Stimulated activated CD8-positive, alpha-beta memory T cell treated with anti-CD3 and anti-CD28 coated beads, Interleukin-15, amount 100 ng/mL, for 24 hours (primary cell): Measurements from ENCODE around the gene ARID5A.
A peak's percentile ranks its signal among the peaks of the same experiment; 100 is the strongest.
"Not testable (repeated sequence)": the region's sequence is repeated elsewhere in the genome, so short reads cannot be mapped to it uniquely, and the experiment has no call there.

Experiments
- DNase-seq: peaks from one replicate; pipeline ENCODE4 v3.0.0-alpha.2; 2020; ENCODE audit warnings: low read depth

Gene ARID5A

DNA sequence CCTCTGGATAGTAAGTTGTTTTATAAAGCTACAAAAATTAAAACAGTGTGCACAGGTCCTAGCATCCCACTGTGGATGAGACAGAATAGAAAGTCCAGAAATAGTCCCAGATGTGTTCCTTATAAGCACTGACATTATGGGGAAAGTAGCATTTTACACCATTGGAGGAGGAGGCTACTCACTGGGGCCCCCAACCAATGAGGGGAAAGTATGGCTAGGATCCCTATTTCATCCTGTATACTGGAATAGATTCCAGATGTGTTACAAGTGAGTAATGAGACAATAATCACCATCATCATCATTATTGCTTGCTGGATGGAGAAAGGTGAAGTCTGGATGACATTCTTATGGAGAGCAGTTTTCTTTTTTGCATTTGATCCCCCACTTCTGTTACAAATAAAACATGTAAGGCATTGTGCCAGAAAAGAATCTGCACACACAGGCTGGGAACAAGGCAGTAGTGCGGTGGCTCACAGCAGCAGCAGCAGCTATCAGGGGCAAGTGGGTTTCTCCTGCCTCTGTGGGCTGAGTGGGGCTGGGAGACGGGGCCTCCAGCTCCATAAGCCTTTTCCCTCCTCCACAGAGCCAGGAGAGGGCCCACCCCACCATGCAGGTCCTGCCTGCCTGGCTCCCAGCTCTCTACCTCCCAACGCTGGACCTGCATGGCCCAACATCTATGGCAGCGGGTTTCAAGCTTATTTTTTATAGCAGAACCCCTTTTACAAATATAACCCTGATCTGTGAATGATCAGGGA is 5.0 kb downstream of the ARID5A start:
- DNase-seq = no peak

DNA sequence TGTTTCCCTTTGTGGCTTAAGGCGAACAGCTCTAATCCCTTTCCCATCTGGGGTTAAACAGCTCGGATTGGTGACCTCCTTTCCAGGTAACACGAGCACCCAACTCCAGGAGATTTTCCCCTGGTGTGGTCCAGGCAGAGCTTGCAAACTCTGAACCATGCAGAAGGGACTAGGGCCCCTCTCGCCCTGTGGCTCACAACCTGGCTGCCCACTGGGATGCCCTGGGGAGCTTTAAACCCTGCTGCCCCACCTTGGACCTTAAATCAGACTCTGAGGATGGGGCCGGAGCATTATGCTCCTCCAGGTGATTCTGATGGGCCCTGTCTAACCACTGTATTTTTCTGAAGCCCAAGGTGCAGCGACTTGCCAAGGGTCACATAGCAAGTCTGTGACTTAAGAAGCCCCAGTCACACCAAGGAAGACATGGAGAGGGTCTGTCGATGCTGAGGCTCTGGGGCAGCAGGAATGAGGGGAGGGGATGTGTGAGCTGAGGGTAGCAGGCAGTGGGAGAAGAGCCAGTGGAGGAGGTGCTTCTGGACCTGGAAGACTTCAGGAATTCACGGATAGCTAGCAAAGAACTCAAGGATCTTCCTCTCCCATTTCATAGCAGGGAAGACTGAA is 5.9 kb downstream of the ARID5A start:
- no peak for DNase-seq

DNA sequence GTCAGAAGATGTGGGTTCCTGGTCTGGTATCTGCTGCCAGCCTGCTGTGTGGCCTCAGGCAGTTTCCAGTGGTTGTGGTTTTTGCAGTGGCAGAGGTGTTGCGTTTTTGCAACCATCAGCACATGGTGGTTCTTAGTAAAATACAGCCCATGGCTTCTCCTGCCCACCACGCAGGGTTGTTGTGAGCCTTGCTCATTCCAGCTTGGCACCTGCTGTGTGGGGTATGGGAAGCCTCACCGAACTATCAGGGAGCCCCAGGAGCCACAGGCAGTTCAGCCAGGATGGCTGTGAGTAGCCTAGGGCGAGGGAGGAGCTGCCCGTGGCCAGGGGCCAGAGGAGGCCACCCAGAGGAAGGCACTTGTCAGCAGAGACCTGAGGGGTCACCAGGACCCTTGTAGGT is 9.8 kb downstream of the ARID5A start:
- no peak for DNase-seq

DNA sequence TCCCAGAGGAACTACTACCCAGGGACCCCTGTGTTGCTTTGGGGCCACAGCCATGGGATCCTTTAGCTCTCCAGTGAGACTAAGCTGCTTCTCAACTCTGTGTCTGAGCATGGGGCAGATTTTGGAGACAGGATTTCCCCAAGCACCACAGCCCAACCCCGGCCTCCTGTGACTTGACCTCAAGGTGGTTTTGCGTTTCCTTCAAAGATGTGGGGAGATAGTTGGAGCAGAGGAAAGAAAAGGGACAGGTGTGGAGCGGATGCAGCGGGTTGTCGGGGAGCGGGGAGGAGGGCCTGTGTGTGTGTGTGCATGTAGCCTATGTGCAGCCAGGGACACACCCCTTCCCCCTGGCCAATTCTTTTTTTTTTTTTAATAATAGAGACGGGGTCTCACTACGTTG is 10.2 kb downstream of the ARID5A start:
- DNase-seq = no peak

DNA sequence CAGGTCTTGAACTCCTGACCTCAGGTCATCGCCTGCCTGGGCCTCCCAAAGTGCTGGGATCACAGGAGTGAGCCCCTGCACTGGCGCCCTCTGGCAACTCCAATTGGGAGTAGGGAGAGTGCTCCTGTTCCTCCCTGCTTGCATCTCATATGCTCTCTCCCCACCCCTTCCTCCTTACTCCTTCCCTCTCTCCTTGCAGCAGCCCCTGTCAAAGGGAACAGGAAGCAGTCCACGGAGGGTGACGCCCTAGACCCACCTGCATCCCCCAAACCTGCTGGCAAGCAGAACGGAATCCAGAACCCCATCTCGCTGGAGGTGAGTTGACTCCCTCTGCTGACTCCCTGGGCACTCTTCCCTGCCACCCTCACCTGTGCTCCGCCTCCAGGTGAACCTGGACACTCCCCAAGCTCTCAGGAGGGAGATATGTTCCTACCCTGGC is 10.7 kb downstream of the ARID5A start:
- DNase-seq = no peak

DNA sequence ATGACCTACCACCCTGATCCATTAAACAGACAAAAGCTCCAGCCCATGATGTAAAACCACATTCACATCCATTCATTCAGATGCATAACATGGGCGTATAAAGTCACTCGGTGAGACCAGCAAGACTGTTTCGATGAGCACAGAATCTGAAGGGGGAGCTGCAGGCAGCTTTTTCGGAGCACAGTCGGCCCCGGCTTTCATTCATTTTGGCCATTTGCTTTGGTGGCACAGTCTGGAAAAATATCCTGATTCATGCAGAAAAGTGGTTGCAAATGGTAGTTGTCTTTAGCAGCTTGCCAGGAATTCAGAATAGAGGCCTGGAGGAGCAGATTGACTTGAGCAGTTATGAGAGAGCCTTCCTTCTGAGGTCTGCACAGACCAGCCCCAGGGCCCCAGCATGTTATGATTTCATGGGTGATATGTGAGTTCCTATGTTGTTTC is 11.2 kb downstream of the ARID5A start:
- no peak for DNase-seq

DNA sequence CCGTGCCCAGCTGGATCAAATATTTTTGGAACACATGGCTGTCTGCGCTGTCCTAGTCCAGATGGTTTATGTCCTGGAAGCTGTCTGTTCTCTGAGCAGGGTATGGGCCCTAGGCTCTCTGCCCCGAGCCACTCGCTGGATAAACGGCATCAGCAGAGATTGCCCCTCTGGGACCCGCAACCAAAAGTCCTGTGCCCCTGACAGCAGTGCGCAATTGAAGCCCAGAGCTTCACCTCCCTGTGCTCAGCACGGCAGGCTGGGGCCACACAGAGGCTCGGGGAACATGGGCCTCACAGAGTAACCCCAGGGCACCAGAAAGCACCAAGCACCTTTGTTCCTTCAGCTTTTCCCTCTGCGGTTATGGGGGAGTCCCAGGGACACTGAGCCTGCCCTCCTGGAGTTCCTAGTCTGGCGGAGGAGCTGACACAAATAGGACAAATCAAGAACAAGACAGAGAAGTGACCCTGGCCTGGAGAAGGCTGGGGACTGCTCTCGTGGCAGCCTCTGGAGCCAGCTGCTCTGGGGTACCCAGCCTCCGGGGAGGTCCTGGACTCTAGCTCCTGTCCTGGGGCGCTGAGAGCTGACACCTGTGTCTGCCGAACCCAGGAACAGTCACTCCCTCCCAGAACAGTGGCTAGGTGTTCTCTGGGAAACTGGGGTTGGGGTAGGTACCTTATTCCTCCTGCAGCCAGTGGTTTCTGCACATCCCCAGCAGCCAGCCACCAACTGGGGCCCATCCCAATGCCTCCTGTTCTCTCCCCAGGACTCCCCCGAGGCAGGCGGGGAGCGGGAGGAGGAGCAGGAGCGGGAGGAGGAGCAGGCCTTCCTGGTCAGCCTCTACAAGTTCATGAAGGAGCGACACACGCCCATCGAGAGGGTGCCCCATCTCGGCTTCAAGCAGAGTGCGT is 12.3 kb downstream of the ARID5A start:
- no peak for DNase-seq

DNA sequence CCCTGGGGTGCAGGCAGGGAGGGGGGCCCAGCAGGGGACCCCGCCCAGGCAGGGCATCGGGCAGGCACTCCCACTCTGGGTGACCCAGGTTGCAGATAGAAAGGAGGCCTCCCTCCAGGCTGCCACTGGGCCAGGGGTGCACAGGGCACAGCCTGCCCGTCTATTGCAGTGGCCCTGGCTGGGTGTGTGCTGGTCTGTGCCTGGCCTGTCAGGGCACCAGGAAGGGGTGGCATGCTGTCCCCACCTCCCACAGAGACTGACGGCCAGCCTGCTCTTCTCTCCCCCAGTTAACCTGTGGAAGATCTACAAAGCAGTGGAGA is 12.9 kb downstream of the ARID5A start:
- no peak for DNase-seq

DNA sequence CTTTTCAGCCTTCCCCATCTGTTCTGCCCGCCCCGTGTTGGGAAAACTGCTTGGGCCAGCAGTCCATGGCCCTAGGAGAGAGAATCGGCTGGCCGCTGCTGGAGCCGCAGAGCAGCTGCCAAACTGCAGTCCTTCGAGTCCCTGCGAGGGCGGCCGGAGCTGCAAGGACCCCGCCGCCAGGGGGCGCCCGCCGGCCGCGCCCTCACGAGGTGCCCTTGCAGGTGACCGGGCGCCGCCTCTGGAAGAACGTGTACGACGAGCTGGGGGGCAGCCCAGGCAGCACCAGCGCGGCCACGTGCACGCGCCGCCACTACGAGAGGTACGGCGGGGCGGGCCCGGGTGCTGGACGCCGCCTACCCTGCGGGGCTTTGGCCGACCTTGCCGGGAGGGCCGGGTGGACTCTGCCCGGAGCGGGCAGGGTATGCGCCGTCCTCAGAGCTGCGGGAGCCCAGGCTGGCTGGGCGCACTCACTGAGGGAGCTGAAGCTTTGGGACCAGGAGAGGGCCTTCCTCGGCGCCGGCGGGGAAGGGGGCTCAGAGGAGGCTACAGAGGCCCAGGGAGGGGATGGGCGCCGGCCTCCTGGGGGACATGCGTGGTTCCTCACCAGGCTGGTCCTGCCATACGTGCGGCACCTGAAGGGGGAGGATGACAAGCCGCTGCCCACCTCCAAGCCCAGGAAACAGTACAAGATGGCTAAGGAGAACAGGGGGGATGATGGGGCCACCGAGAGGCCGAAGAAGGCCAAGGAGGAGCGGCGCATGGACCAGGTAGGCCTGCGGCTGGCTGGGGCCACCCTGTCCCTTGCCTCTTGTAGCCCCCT is 13.6 kb downstream of the ARID5A start:
- no peak for DNase-seq

DNA sequence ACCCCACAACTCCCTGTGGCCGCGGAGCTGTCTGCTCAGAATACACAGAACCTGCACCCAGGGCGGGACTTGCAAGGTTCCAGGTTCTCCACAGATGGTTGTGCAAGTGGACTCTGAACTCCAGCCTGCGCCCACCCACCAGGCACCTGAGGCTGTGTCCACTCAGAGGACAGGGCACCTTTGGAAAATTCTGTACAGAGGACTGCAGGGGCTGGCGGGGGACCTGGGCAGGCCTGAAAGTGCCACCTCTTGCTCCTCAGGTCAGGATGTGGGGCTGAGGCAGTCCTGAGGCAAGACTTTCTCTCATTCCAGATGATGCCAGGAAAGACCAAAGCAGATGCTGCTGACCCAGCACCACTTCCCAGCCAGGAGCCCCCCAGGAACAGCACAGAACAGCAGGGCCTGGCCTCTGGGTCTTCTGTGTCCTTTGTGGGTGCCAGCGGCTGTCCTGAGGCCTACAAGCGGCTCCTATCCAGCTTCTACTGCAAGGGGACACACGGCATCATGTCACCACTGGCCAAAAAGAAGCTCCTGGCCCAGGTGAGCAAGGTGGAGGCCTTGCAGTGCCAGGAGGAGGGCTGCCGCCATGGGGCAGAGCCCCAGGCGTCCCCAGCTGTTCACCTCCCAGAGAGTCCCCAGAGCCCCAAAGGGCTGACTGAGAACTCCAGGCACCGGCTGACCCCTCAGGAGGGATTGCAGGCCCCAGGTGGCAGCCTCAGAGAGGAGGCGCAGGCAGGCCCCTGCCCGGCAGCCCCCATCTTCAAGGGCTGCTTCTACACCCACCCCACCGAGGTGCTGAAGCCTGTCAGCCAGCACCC is 14.4 kb downstream of the ARID5A start:
- DNase-seq = no peak

DNA sequence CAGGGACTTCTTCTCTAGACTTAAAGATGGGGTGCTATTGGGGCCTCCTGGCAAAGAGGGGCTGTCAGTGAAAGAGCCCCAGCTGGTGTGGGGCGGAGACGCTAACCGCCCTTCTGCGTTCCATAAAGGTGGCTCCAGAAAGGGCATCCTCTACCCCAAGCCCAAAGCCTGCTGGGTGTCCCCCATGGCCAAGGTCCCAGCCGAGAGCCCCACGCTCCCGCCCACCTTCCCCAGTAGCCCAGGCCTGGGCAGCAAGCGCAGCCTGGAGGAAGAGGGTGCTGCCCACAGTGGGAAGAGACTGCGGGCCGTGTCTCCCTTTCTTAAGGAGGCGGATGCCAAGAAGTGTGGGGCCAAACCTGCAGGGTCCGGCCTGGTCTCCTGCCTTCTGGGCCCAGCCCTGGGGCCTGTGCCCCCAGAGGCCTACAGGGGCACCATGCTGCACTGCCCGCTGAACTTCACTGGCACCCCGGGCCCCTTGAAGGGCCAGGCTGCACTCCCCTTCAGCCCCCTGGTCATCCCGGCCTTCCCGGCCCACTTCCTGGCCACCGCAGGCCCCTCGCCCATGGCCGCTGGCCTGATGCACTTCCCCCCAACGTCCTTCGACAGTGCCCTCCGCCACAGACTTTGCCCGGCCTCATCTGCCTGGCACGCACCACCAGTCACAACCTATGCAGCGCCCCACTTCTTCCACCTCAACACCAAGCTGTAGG is 15.2 kb downstream of the ARID5A start:
- DNase-seq = no peak

DNA sequence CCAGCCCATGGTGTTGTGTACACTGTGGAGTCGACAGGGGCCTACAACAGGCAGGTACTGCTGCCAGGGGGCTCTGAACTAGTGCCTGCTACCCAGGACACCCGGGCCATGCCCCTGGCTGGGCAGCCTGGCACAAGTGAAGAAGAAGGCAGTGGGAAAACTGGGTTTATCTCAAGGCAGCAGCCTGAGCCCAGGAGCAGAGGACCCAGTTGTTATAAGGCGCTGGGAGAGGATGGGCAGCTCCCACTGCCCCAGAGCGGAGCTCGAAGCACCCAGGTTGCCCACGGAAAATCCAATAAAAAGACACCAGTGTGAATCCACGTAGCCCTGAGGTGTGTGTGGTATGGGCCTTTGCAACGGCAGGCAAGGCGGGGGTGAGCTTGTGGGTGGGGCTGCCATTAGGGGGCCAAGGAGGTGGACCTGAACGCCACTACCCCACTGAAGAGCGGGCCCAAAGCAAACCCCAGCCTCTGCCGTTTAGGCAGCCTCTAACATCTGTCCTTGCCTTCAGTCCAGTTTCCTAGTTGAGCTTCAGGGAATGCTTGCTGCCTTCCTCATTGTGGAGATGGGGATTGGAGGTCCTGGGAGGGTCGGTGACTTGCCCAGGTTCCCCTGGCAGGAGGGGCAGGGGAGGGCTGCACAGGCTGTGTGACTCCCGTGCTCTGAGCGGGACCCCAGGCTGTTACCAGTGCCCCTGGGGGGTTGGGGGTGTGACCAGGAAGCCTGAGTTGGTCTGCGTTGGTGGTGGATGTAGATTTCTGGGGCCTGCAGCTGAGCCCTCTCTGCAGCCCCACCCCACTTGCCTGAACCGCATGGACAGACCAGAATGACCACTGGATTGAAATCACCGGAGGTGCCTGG is 16.0 kb downstream of the ARID5A start:
- no peak for DNase-seq

DNA sequence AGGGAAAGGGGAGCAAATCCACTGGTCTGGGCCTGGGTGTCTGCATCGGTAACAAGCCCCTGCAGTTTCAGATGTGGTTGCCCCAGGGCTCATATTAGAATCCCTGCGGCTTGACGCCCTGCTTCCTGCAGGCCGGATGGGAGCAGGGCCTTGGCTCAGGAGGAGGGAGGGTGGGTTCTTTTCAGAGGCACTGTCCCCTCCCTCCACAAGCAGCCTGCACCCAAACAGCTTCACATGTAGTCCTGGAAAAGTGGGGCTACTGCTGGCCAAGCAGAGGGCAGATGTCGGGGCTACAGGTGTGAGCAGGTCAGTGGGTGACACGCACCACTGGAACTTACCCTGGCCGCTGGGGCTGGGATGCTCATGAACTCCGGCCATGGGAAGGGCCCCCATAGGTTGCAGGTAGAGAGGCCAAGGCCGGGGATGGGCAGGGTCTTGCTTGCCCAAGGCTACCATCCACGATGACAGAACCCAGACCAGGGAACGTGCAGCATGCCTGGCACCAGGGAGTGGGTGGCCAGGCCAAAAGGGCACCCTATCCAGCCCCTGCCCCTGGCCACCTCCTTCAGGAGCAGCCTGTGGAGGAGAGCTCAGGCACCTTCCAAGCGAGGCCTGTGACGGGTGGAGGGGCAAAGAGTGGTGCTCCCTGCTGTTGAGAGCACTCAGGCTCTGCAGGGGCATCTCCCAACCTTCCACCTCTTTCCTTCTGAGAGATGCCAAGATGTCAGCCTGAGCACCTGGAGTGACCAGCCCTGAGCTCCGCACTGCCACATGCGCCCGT is 16.8 kb downstream of the ARID5A start:
- no peak for DNase-seq

DNA sequence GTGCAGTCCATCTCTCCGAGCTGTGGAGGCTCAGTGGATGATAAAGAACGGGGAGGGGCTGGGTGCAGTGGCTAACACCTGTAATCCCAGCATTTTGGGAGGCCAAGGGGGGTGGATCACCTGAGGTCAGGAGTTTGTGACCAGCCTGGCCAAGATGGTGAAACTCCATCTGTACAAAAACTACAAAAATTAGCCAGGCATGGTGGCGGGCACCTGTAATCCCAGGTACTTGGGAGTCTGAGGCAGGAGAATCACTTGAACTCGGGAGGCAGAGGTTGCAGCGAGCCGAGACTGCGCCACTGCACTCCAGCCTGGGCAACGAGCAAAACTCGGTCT is 17.4 kb downstream of the ARID5A start:
- not testable (repeated sequence) for DNase-seq

DNA sequence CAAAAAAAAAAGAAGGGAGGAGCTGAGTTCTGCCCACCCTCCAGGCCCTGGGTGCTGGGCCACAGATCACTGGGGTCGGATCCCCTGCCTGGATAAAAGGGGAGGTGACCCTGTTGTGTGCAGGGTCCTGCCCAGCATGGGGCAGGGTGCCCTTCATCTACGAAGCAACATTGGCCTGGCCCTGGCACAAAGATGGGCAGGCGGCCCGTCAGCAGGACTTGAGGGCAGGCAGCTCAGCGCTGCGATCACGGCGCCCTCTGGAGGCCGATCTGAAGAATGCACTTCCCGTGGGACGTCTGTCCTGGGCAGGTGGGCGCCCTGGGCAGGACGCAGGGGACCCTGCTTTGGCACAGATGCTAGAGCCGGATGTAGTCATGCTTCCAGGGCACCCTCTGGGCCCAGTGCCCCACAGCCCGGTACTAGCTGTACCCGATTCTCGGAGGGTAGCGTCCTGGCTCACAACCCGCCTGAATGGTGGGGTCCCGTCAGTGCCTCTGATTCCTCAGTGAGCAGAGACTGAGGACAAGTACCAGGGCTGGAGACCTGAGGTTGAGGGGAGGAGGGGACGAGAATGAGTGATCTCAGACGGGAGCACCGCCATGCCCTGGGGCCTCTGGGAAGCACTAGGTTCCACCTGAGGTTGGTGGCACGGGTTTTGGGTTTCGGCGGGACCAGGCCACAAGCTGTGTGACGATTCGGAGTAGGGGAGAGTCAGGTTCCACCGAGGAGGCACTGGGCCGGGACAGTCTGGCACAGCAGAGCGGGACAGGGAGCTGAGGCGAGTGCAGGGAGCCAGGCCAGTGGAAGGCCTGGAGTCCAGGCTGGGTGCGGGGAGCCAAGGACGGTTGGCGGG is 18.0 kb downstream of the ARID5A start:
- peak; percentile 42 for DNase-seq

DNA sequence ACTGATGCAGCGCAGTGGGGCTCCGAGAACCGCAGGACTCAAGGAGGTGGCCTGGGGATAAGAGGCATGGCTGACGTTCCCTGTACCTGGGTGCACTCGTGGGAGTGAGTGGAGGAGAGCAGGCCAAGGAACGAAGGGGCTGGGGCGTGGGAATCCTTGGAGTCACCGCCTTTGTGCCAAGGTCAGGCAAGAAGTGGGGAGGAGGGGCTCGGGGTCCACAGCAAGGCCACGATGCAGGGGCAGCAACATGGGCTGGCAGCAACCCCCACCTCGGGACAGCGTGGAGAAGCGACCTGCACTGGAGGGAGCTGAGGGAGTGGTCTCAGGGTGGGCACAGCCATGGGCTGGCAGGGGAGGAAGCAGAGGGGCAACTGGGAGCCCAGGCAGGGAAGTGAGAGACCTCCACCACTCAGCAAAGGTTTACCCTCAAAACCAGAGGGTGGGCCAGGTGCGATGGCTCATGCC is 18.6 kb downstream of the ARID5A start:
- no peak for DNase-seq

DNA sequence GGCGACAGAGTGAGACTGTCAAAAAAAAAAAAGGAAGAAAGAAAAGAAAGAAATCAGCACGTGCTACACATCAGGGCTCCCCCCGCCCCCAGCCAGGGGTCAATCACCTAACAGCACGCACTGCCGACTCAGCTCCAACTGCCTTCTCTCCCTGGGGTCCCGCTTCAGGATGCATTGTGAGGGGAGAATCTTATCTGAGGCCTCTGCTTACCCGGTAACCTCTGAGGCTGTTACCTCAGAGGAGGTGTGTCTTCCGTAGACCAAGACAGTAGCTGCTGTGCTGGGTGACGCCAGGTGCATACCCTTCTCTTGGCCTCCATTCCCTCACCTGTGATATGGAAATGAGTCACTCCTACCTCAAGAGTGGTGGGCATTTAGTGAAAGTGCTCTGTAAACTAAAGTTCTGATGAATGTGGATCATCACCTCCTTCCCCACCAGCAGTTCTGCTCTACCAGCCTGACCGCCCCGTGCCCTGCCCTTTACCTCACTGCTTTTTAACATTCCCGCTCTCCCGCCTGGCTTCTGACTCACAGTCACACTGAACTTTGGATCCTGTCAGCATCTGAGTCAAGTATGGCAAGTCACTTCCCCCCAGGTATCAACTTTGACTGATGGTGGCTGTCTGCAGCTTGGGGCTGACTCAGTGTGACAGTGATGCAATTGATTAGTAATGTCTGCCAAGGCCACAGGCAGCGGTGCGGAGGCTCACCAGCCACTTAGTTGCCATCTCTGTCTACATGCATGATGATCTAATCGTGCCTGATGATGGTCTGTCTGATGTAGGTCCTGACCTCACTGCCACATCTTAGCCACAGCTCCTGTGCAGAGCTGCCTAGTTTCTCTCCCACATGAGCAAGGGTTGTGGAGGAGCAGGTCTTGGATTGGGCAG is 20.1 kb downstream of the ARID5A start:
- no peak for DNase-seq
